GM12878 (cell line): ENCODE results near the gene KIR3DL3. TPM values are rescaled to one million over a fixed set of nuclear protein-coding genes. Genes with fewer than 3 reads are reported as not detected.

Source experiments
- ATAC-seq: fragments of 200-7000 bp; cut with Tn5 transposase; 3 replicates; pipeline ENCODE4 v1.9.1; 2020; ENCODE audit warnings: mild to moderate bottlenecking, moderate library complexity
- BruUV-seq: library from RNA; stranded (reverse); fragments of 400-500 nt; replicated peaks from 2 replicates; lab custom pipeline; 2021; lab: Mats Ljungman, UMichigan
- CTCF ChIA-PET: fragments of 300-600 bp; sonication (Branson Sonifier 250); formaldehyde crosslinking; extraction: SDS; loops from one replicate; lab custom pipeline; 2021; ENCODE audit warnings: inconsistent platforms; lab: Yijun Ruan, JAX
- POLR2A ChIA-PET: fragments of 350-600 bp; formaldehyde crosslinking; extraction: SDS; loops from one replicate; lab custom pipeline; 2021; ENCODE audit warnings: inconsistent platforms; lab: Charles Lee
- RAD21 ChIA-PET: fragments of 300-600 bp; sonication (Branson Sonifier 250); formaldehyde crosslinking; loops from one replicate; lab custom pipeline; 2023; ENCODE audit warnings: antibody characterized with exemption; ENCODE audit not compliant: unreplicated experiment; lab: Charles Lee
- SMC1A ChIA-PET: fragments of 300-600 bp; sonication (Branson Sonifier 250); formaldehyde crosslinking; loops from one replicate; lab custom pipeline; 2023; ENCODE audit not compliant: unreplicated experiment, uncharacterized antibody; lab: Charles Lee
- DNase-seq: peaks from one replicate; pipeline ENCODE4 v3.0.0-alpha.2; 2011; ENCODE audit warnings: low read depth, low spot score
- FAIRE-seq: peaks from 3 replicates; lab custom pipeline; 2011; peaks lifted over from hg19 to GRCh38; lab: Jason Lieb, UNC
- H2AFZ ChIP-seq: 2 replicates; pipeline ENCODE4 v1.6.0; 2011; ENCODE audit warnings: low read depth, low read length, control low read depth; ENCODE audit not compliant: control insufficient read depth
- H3K27ac ChIP-seq: 2 replicates; pipeline ENCODE4 v1.5.1; 2011; ENCODE audit warnings: control low read depth; ENCODE audit not compliant: control insufficient read depth, insufficient read depth
- H3K27me3 ChIP-seq, 2 experiments: replicated peaks in 1 of 2; 2 replicates each; pipeline versions ENCODE4 v1.6.0 to v1.6.1; 2011; ENCODE audit warnings: low read length in 1 of 2; ENCODE audit not compliant: control insufficient read depth in 2 of 2, insufficient read depth in 2 of 2
- H3K36me3 ChIP-seq, 2 experiments: 2 replicates each; pipeline ENCODE4 v1.5.1; 2011; ENCODE audit warnings: low read length in 1 of 2; ENCODE audit not compliant: control insufficient read depth in 2 of 2, insufficient read depth in 2 of 2
- H3K4me1 ChIP-seq: 2 replicates; pipeline ENCODE4 v1.6.1; 2011; ENCODE audit warnings: mild to moderate bottlenecking, low read length, moderate library complexity, mixed read lengths; ENCODE audit not compliant: control insufficient read depth, insufficient read depth
- H3K4me2 ChIP-seq: 2 replicates; pipeline ENCODE4 v1.6.0; 2011; ENCODE audit warnings: control low read depth; ENCODE audit not compliant: control insufficient read depth, insufficient read depth
- H3K4me3 ChIP-seq: fragments of 200-600 bp; sonication (generic); 2 replicates; pipeline ENCODE4 v1.5.1; 2016
- H3K79me2 ChIP-seq: 2 replicates; pipeline ENCODE4 v1.6.0; 2011; ENCODE audit warnings: low read length; ENCODE audit not compliant: control insufficient read depth, insufficient read depth
- H3K9ac ChIP-seq: 2 replicates; pipeline ENCODE4 v1.8.0; 2011; ENCODE audit warnings: low read length, control low read depth, mixed read lengths; ENCODE audit not compliant: control insufficient read depth, insufficient read depth
- H3K9me3 ChIP-seq: replicated peaks from 3 replicates; pipeline ENCODE4 v1.5.1; 2011; ENCODE audit warnings: mild to moderate bottlenecking, low read length; ENCODE audit not compliant: control insufficient read depth, insufficient read depth
- H4K20me1 ChIP-seq: 2 replicates; pipeline ENCODE4 v1.6.0; 2011; ENCODE audit not compliant: control insufficient read depth, insufficient read depth
- BMI1 ChIP-seq: fragments of 450-650 bp; IDR thresholded peaks from 2 replicates; pipeline ENCODE4 v1.6.1; 2016; ENCODE audit warnings: mild to moderate bottlenecking, moderate library complexity, borderline replicate concordance
- CBX5 ChIP-seq: sonication (generic); IDR thresholded peaks from 2 replicates; pipeline ENCODE4 v1.6.1; 2016; ENCODE audit warnings: low read depth, moderate library complexity, mild to moderate bottlenecking, inconsistent platforms
- E2F8 ChIP-seq: fragments of 450-650 bp; IDR thresholded peaks from 2 replicates; pipeline ENCODE4 v1.6.1; 2018; ENCODE audit warnings: mild to moderate bottlenecking, low read depth, moderate library complexity; ENCODE audit not compliant: partially characterized antibody
- EED ChIP-seq: sonication (generic); IDR thresholded peaks from 2 replicates; pipeline ENCODE4 v1.6.1; 2016; ENCODE audit warnings: antibody characterized with exemption, low read depth
- FOS ChIP-seq: IDR thresholded peaks from 3 replicates; pipeline ENCODE4 v1.6.1; 2011; ENCODE audit warnings: borderline replicate concordance; ENCODE audit not compliant: insufficient read length; ENCODE audit errors: extremely low read depth
- JUNB ChIP-seq: IDR thresholded peaks from 2 replicates; pipeline ENCODE4 v1.6.1; 2016; ENCODE audit warnings: antibody characterized with exemption, mild to moderate bottlenecking
- JUND ChIP-seq: IDR thresholded peaks from 2 replicates; pipeline ENCODE4 v1.6.1; 2012; ENCODE audit warnings: low read depth, mild to moderate bottlenecking, low read length, improper control_type of control experiment, moderate library complexity
- MEF2B ChIP-seq: fragments of 450-650 bp; IDR thresholded peaks from 2 replicates; pipeline ENCODE4 v1.6.1; 2018; ENCODE audit warnings: mild to moderate bottlenecking, moderate library complexity; ENCODE audit not compliant: partially characterized antibody, poor library complexity, severe bottlenecking
- MYC ChIP-seq: IDR thresholded peaks from 2 replicates; pipeline ENCODE4 v1.6.1; 2011; ENCODE audit warnings: mild to moderate bottlenecking, low read length, moderate library complexity, inconsistent platforms; ENCODE audit not compliant: insufficient read depth, insufficient replicate concordance, insufficient read length, severe bottlenecking
- PAX5 ChIP-seq: IDR thresholded peaks from 2 replicates; pipeline ENCODE4 v1.6.1; 2011; ENCODE audit warnings: low read depth, low read length, borderline replicate concordance
- ZNF592 ChIP-seq: fragments of 450-650 bp; IDR thresholded peaks from 2 replicates; pipeline ENCODE4 v1.6.1; 2017; ENCODE audit warnings: mild to moderate bottlenecking, moderate library complexity
- ZNF622 ChIP-seq: fragments of 450-650 bp; IDR thresholded peaks from 2 replicates; pipeline ENCODE4 v1.6.1; 2017; ENCODE audit warnings: mild to moderate bottlenecking, inconsistent platforms
- WGBS: methylation state at CpG from one replicate; pipeline ENCODE4 v1.1.6; 2016; ENCODE audit warnings: low lambda C conversion rate; ENCODE audit not compliant: insufficient replicate concordance, insufficient coverage; ENCODE audit errors: missing lambda C conversion rate; 5-methylcytosine and 5-hydroxymethylcytosine counted together
- in situ Hi-C: fragments of 300-500 bp; cut with MboI; formaldehyde crosslinking; loops from 9 replicates; pipeline ENCODE4 v1.14.3; 2018; ENCODE audit warnings: mixed read lengths
- intact Hi-C: fragments of 100-400 bp; cut with micrococcal nuclease; formaldehyde crosslinking; loops from one replicate; pipeline ENCODE4 v1.14.2; 2022; ENCODE audit not compliant: unreplicated experiment
- polyA plus RNA-seq, 11 experiments: library from polyadenylated mRNA; depleted of rRNA in 4 of 11; unstranded in 6 of 11; stranded (reverse) in 5 of 11; fragments of >200 nt; fragmentation: Nextera tagmentation in 4 of 11; fragmentation: Illumina TruSeq in 1 of 11; extraction: Ambion mirVana in 4 of 11; extraction: Trizol in 1 of 11; gene quantifications; 1 replicate in 1 of 11; 2 replicates in 10 of 11; pipeline versions ENCODE4 v1.2.1 to v1.2.3, GENCODE V29; 2011 to 2016; ENCODE audit warnings: inconsistent platforms in 2 of 11, missing spikeins in 2 of 11, low read depth in 1 of 11
- total RNA-seq, 4 experiments: library from RNA; depleted of rRNA in 3 of 4; stranded (reverse); fragments of >200 nt in 3 of 4; fragmentation: Illumina TruSeq in 1 of 4; extraction: Trizol in 1 of 4; gene quantifications; 2 replicates each; pipeline versions ENCODE4 v1.2.1 to v1.2.3, GENCODE V29; 2013 to 2021
- TF ChIP-seq, protein P1 (sequence below): IDR thresholded peaks from 2 replicates; pipeline ENCODE4 v1.6.1; 2011; ENCODE audit warnings: borderline replicate concordance, low read depth, mild to moderate bottlenecking, moderate library complexity, low read length; ENCODE audit not compliant: insufficient read depth, poor library complexity, severe bottlenecking

Gene KIR3DL3
- total and polyA plus RNA-seq, 10 of the 15 experiments (the other 5 are each of a cell fraction or from before 2014, with no cell fraction given): not detected

DNA sequence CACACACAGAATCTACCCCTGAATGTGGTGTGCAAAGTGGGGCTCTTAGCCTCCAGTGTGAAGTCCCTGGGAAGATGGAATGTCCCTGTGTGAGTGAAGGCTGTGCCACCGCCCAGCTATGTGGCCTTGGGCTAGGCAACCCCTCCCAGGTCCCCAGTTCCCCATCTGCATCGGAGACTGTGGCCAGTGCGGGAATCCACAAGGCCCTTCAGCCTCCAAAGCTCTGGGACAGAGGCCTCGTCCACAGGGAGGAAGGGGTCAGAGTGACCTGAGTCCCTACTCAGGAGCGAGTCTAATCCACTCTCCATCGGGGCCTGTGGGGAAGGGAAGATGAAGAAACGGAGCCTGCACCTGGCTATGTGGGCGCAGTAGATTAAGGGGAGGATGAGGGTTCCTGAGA is 19.3 kb upstream of the KIR3DL3 start:
- ATAC-seq: no peak
- BruUV-seq: no TSS peak
- no peak for DNase-seq
- no peak overlapping the region for H3K4me3 ChIP-seq
- in situ Hi-C loops: no loop called here
- H3K27me3 ChIP-seq: no peaks in the 10 kb centered on the region; a peak in 1 of 4 replicates
- ChIA-PET POLR2A (no interaction called here), RAD21 (no interaction called here), SMC1A (no interaction called here), CTCF (no interaction called here)
- H3K9ac ChIP-seq: no peak overlapping the region
- 38% methylated on average over 8 of the region's 8 CpGs for whole genome bisulfite sequencing
- H3K4me2 ChIP-seq: no peak overlapping the region
- intact Hi-C loops: no loop called here
- no peak for FAIRE-seq
- H3K79me2 ChIP-seq: no peaks in the 10 kb centered on the region
- H2AFZ ChIP-seq: no peak overlapping the region
- no peak overlapping the region for H3K27ac ChIP-seq
- no peaks in the 10 kb centered on the region for H3K9me3 ChIP-seq
- H3K36me3 ChIP-seq: no peaks in the 10 kb centered on the region
- no peaks in the 10 kb centered on the region for H4K20me1 ChIP-seq
- TF ChIP-seq EED: no peak
- no peak for TF ChIP-seq ZNF622
- TF ChIP-seq MYC: no peak
- TF ChIP-seq, protein P1, sequence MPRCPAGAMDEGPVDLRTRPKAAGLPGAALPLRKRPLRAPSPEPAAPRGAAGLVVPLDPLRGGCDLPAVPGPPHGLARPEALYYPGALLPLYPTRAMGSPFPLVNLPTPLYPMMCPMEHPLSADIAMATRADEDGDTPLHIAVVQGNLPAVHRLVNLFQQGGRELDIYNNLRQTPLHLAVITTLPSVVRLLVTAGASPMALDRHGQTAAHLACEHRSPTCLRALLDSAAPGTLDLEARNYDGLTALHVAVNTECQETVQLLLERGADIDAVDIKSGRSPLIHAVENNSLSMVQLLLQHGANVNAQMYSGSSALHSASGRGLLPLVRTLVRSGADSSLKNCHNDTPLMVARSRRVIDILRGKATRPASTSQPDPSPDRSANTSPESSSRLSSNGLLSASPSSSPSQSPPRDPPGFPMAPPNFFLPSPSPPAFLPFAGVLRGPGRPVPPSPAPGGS: no peak
- no peak for TF ChIP-seq CBX5
- TF ChIP-seq FOS: no peak
- TF ChIP-seq ZNF592: no peak
- TF ChIP-seq MEF2B: no peak
- no peak for TF ChIP-seq BMI1
- TF ChIP-seq JUNB: no peak
- no peak for TF ChIP-seq JUND
- no peak for TF ChIP-seq E2F8
- TF ChIP-seq PAX5: no peak
- H3K4me1 ChIP-seq: peaks cover 9% of the 10 kb centered on the region
